CD4-positive, alpha-beta memory T cell (primary cell): Measurements from ENCODE around the gene FOXF2. TPM values are rescaled to one million over a fixed set of nuclear protein-coding genes. Genes with fewer than 3 reads are reported as not detected.

Experiments
- CTCF ChIA-PET: fragments of 350-600 bp; sonication (Branson Sonifier 250); formaldehyde crosslinking; loops from one replicate; lab custom pipeline; 2021; ENCODE audit warnings: inconsistent platforms; ENCODE audit not compliant: partially characterized antibody; lab: Charles Lee
- POLR2A ChIA-PET: fragments of 350-600 bp; sonication (Branson Sonifier 250); formaldehyde crosslinking; loops from one replicate; lab custom pipeline; 2021; ENCODE audit not compliant: partially characterized antibody; lab: Charles Lee
- DNase-seq, 5 donors: peaks; one replicate each; pipeline versions ENCODE4 v3.0.0 to v3.0.0-alpha.2; 2020 to 2022; ENCODE audit warnings: mixed read lengths in 1 of 5
- H3K27ac ChIP-seq: one replicate; pipeline ENCODE4 v1.7.0; 2013; ENCODE audit warnings: low read depth, low read length
- H3K27me3 ChIP-seq: 2 replicates; pipeline ENCODE4 v1.7.0; 2013; ENCODE audit warnings: mild to moderate bottlenecking, low read length, moderate library complexity; ENCODE audit not compliant: insufficient read depth
- H3K36me3 ChIP-seq: 2 replicates; pipeline ENCODE4 v1.7.0; 2013; ENCODE audit warnings: mild to moderate bottlenecking, low read length, moderate library complexity; ENCODE audit not compliant: insufficient read depth
- H3K4me1 ChIP-seq: 2 replicates; pipeline ENCODE4 v1.7.0; 2013; ENCODE audit warnings: mild to moderate bottlenecking, low read length, moderate library complexity; ENCODE audit not compliant: insufficient read depth
- H3K4me3 ChIP-seq, 2 donors: one replicate each; pipeline ENCODE4 v1.7.0; 2013; ENCODE audit warnings: low read length in 2 of 2, mild to moderate bottlenecking in 1 of 2
- H3K9me3 ChIP-seq, 2 donors: one replicate each; pipeline ENCODE4 v1.7.0; 2013; ENCODE audit warnings: low read length in 2 of 2, control low read depth in 1 of 2; ENCODE audit not compliant: control insufficient read depth in 1 of 2
- H3K27ac Mint-ChIP-seq, 7 donors: one replicate each; pipeline ENCODE4 v1.8.0; 2020 to 2021; ENCODE audit warnings: mixed read lengths in 7 of 7, mild to moderate bottlenecking in 6 of 7, inconsistent platforms in 3 of 7, moderate library complexity in 3 of 7
- H3K27me3 Mint-ChIP-seq, 2 donors: one replicate each; pipeline ENCODE4 v1.8.0; 2020 to 2021; ENCODE audit warnings: mixed read lengths in 2 of 2
- H3K36me3 Mint-ChIP-seq, 2 donors: one replicate each; pipeline ENCODE4 v1.8.0; 2020 to 2021; ENCODE audit warnings: mixed read lengths in 2 of 2, inconsistent platforms in 1 of 2, mild to moderate bottlenecking in 1 of 2
- H3K4me1 Mint-ChIP-seq, 4 donors: one replicate each; pipeline ENCODE4 v1.8.0; 2020 to 2021; ENCODE audit warnings: mixed read lengths in 4 of 4, mild to moderate bottlenecking in 1 of 4
- H3K4me3 Mint-ChIP-seq, 8 donors: one replicate each; pipeline ENCODE4 v1.8.0; 2020 to 2021; ENCODE audit warnings: mixed read lengths in 8 of 8, mild to moderate bottlenecking in 7 of 8, moderate library complexity in 6 of 8, inconsistent platforms in 3 of 8
- H3K9me3 Mint-ChIP-seq, 8 donors: one replicate each; pipeline ENCODE4 v1.8.0; 2020 to 2021; ENCODE audit warnings: mixed read lengths in 8 of 8, mild to moderate bottlenecking in 5 of 8, inconsistent platforms in 3 of 8, moderate library complexity in 1 of 8
- intact Hi-C: fragments of 100-400 bp; cut with micrococcal nuclease; formaldehyde crosslinking; loops from one replicate; pipeline ENCODE4 v1.15.1; 2023
- polyA plus RNA-seq, 2 donors: library from polyadenylated mRNA; unstranded; fragments of 300-500 nt; fragmentation: Illumina TruSeq; gene quantifications; one replicate each; pipeline ENCODE4 v1.2.3, GENCODE V29; 2021
- total RNA-seq, 2 experiments: library from RNA; stranded (reverse); gene quantifications; one replicate each; pipeline ENCODE4 v1.2.3, GENCODE V29; 2021

The FOXF2 gene
- total and polyA plus RNA-seq, 4 experiments from 2014 or later = not detected

DNA sequence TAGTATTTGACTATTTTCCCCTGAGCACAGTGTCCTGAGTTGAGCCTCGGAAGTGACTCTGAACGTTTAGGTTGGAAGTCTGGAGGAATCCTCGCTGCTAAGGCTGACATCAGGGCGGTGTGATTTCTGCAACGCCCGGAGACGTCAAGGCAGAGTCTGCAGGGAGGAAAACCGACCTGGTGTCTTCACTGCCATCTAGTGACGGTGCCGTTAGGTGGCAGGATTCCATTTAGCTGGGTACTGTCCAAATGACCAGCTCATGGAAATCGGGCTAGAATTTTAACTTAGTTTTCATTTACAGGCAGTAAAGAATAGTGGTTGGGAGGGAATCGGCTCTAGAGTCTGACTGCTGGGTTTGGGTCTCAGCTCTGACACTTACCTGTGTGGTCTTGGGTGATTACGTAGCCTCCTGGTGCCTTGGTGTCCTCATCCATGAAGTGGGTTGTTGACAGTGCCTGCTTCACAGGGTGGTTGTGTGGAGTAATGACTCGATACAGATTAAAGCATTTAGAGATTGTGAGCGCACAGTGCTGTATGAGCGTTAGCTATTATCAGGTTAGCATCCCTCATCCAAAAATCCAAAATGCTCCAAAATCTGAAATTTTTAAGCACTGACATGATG is 35.0 kb downstream of the FOXF2 start:
- Mint-ChIP-seq H3K4me1 (peaks cover 2 to 4% (median 4%) of the 10 kb centered on the region in 4 donors), H3K9me3 (peaks cover 4 to 17% (median 13%) of the 10 kb centered on the region in 8 donors), H3K27me3 (peaks cover 22 to 26% of the 10 kb centered on the region in 2 donors), H3K27ac (no peak overlapping the region), H3K4me3 (peak overlapping the region in 1 of 8 donors; percentile 38), H3K36me3 (no peaks in the 10 kb centered on the region)
- intact Hi-C loops = no loop called here
- Histone ChIP-seq H3K4me1 (peaks cover 4% of the 10 kb centered on the region), H3K9me3 (no peaks in the 10 kb centered on the region), H3K27ac (no peak overlapping the region), H3K4me3 (no peak overlapping the region), H3K36me3 (no peaks in the 10 kb centered on the region), H3K27me3 (no peaks in the 10 kb centered on the region)
- CTCF ChIA-PET = interaction anchor here (0.8 to 4.4 kb wide), 4 partner anchors 12 to 831 kb away, joined by 3 to 16 read pairs (median 9); no protein-coding TSS in a partner anchor
- POLR2A ChIA-PET = no interaction called here
- DNase-seq = no peak

DNA sequence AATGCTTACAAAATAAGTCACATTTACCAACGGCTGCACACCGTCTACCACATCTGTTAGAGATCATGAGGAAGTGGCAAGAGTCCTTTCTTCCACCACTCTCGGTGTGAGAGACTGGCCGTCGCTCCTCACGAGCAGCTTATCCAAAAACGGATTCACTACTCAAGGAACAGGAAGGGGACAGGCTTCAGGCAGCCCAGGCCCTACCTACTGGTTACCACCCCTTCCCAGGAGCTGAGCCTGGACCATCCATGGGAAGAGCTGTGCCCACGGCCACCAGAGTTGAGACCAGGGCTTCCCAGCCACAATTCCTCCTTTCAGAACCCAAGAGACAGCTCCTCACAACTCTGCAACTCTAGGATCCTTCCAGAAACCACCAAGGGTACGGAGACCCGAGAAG is 37.0 kb downstream of the FOXF2 start:
- Histone ChIP-seq H3K27ac (no peak overlapping the region), H3K36me3 (no peaks in the 10 kb centered on the region), H3K4me3 (no peak overlapping the region), H3K9me3 (no peaks in the 10 kb centered on the region), H3K4me1 (peaks cover 4% of the 10 kb centered on the region), H3K27me3 (no peaks in the 10 kb centered on the region)
- H3K4me3 Mint-ChIP-seq = no peak overlapping the region
- CTCF ChIA-PET = interaction anchor here (0.9 to 2.1 kb wide), 2 partner anchors 13 to 30 kb away, joined by 3 to 6 read pairs; no protein-coding TSS in a partner anchor
- no peaks in the 10 kb centered on the region for H3K36me3 Mint-ChIP-seq
- H3K27ac Mint-ChIP-seq = no peak overlapping the region
- H3K9me3 Mint-ChIP-seq = peaks cover 0 to 3% (median 0%) of the 10 kb centered on the region in 8 donors
- intact Hi-C loops = no loop called here
- POLR2A ChIA-PET = no interaction called here
- peaks cover 2 to 4% (median 4%) of the 10 kb centered on the region in 4 donors for H3K4me1 Mint-ChIP-seq
- no peak for DNase-seq
- H3K27me3 Mint-ChIP-seq = peaks cover 18 to 24% of the 10 kb centered on the region in 2 donors

DNA sequence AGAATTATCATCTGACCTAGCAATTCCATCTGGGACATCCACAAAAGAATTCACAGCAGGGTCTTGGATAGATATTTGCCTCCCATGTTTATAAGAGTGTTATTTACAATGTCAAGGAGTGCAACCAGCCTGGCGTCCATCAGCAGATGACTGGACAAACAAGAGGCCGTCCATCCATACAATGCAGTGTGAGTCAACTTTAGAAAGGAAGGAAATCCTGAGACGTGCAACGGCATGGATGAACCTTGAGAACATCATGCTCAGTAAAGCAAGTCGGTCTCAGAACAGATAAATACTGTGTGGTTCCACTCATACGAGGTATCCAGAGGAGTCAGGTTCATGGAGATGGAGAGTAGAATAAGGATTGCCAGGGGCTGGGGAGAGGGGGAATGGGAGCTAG is 46.4 kb downstream of the FOXF2 start:
- H3K27me3 ChIP-seq = no peaks in the 10 kb centered on the region
- Mint-ChIP-seq H3K27me3 (peaks cover 31 to 32% of the 10 kb centered on the region in 2 donors), H3K9me3 (peaks cover 0 to 2% (median 0%) of the 10 kb centered on the region in 8 donors), H3K4me3 (no peak overlapping the region), H3K27ac (no peak overlapping the region), H3K36me3 (no peaks in the 10 kb centered on the region), H3K4me1 (peaks cover 0 to 3% (median under 1%) of the 10 kb centered on the region in 4 donors)
- POLR2A ChIA-PET = no interaction called here
- H3K36me3 ChIP-seq = no peaks in the 10 kb centered on the region
- CTCF ChIA-PET = interaction anchor here (1.0 to 1.9 kb wide), 4 partner anchors 8 to 638 kb away, joined by 3 to 9 read pairs (median 6); no protein-coding TSS in a partner anchor
- intact Hi-C loops = loop anchor here (1.0 to 2.0 kb wide), 3 partner anchors 639 to 843 kb away; no protein-coding TSS in a partner anchor
- H3K27ac ChIP-seq = no peak overlapping the region
- no peaks in the 10 kb centered on the region for H3K4me1 ChIP-seq
- DNase-seq = no peak
- no peak overlapping the region for H3K4me3 ChIP-seq
- H3K9me3 ChIP-seq = no peaks in the 10 kb centered on the region

DNA sequence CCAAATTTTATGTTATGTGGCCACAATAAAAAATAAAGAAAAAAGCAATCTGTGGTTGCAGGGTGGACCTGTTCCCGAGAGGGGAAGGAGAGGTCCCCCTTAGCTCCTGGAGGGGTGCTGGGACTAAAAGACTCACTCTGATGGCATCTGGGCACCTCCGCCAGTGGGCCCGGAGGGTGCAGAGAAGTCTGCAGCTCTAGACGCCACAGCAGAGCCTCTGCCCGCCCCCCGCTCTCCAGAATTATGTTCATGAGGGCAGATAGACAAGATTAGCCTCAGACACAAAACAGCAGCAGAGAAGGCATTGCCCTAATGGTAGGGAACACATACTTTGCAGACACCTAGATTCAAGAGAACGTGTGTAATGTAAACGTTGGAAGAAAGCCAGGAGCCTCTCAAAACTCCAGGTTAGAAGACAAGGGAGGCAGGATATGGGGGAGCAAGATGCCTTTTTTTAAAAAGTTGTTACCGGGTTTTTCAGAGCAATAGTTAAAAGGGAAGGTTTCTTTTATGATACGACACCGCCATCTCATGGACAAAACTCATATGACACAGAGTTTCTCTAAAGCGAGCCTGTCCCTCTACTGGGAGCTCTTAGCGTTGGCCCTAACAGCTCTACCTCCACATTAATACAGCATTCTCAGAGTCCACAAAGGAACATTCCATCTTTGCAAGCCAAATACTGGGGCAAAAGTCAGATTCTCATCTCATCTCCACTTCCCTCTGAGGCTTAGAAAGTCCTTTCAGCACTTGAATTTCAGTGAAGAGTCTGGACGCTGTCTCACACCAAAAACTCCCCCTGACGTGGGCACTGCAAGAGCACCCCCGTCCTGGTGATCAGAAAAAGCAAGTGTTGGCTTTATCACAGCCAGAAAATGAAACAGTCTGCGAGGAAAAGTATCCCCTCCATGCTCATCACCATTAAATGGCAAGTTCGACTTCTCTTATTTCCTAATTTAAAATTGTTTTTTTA is 47.2 kb downstream of the FOXF2 start:
- Mint-ChIP-seq H3K9me3 (peaks cover 0 to 2% (median 0%) of the 10 kb centered on the region in 8 donors), H3K36me3 (no peaks in the 10 kb centered on the region), H3K27me3 (peaks cover 31 to 35% of the 10 kb centered on the region in 2 donors), H3K27ac (no peak overlapping the region), H3K4me3 (no peak overlapping the region), H3K4me1 (peaks cover 0 to 3% (median under 1%) of the 10 kb centered on the region in 4 donors)
- no peaks in the 10 kb centered on the region for H3K36me3 ChIP-seq
- H3K4me1 ChIP-seq = no peaks in the 10 kb centered on the region
- H3K27ac ChIP-seq = no peak overlapping the region
- intact Hi-C loops = loop anchor here (1.0 to 2.0 kb wide), 3 partner anchors 640 to 843 kb away; no protein-coding TSS in a partner anchor
- DNase-seq = peak; percentile 50 to 56 (median 52)
- ChIA-PET CTCF (interaction anchor here (0.9 to 1.9 kb wide), 8 partner anchors 9 to 844 kb away, joined by 3 to 9 read pairs (median 4); no protein-coding TSS in a partner anchor), POLR2A (no interaction called here)
- H3K4me3 ChIP-seq = no peak overlapping the region
- no peaks in the 10 kb centered on the region for H3K27me3 ChIP-seq
- no peaks in the 10 kb centered on the region for H3K9me3 ChIP-seq

DNA sequence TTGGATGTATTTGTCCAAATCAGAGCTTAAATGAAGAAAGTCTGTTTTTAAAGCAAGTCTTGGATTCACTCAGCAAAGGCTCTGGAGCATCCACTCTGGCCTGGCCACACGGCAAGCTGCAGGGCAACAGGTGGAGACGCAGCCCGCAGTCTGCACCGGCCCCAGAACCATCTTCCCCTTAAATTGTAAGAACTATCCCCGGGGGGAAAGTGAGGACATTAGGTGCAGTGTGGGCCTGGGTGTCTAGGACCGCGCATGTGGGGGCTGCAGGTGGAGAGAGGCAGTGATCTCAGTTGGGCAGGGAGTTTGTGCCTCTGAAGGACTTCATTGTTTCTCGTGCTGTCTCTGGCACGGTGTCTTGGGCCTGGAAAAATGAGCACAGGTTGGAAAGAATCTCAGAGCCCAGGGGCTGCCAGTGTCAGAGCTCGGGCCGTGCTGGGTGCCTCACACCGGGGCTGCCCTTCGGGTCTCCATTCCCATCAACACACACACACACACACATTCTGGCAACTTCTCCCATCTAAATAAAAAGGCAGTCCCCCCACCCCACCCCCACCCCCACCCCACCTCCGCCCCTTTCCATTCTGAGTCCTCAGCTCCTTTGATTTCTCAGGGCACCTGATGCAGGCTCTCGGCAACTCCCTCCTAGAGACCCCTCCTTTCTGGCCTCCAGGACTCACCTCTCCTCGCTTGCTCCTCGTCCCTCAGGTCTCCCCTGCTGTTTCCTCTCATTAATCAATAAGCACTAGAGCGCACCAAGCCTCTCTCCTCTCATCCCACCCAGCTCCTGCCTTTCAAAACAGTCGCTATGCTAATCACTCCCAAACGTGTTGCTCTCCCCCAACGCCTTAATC is 48.4 kb downstream of the FOXF2 start:
- intact Hi-C loops = loop anchor here (1.0 to 2.0 kb wide), 3 partner anchors 16 to 715 kb away; no protein-coding TSS in a partner anchor
- peaks cover 31 to 38% of the 10 kb centered on the region in 2 donors for H3K27me3 Mint-ChIP-seq

DNA sequence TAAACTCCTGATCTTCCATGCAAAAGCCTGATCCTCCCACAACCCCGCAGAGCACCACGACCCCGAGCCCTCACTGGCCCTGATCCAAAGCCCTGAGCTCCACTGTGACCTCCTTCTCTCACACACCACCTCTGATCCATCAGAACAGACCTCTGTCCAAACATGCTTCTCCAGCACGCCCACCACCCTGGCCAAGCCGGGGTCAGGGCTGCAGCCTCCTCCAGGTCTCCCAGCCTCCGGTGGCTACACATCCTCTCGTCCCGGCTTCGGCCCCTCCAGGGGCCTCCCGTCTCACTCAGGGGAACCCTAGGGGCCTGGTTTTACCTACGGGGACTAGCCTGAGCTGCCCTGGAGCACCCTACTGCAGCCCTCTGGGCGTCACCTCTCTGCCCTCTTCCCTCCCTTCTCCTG is 49.1 kb downstream of the FOXF2 start:
- H3K27ac Mint-ChIP-seq = no peak overlapping the region
- H3K27me3 ChIP-seq = no peaks in the 10 kb centered on the region
- no peak overlapping the region for H3K4me3 ChIP-seq
- peaks cover 0 to 3% (median under 1%) of the 10 kb centered on the region in 4 donors for H3K4me1 Mint-ChIP-seq
- no peaks in the 10 kb centered on the region for H3K4me1 ChIP-seq
- no peak overlapping the region for H3K4me3 Mint-ChIP-seq
- H3K27ac ChIP-seq = no peak overlapping the region
- DNase-seq = no peak
- ChIA-PET POLR2A (no interaction called here), CTCF (interaction anchor here (1.4 kb wide), 2 partner anchors 9 to 21 kb away, joined by 3 to 4 read pairs; no protein-coding TSS in a partner anchor)
- no peaks in the 10 kb centered on the region for H3K36me3 ChIP-seq
- H3K27me3 Mint-ChIP-seq = peaks cover 30 to 34% of the 10 kb centered on the region in 2 donors
- intact Hi-C loops = loop anchor here (1.0 kb wide), 1 partner anchor 15 kb away; no protein-coding TSS in a partner anchor
- H3K9me3 ChIP-seq = no peaks in the 10 kb centered on the region
- H3K36me3 Mint-ChIP-seq = no peaks in the 10 kb centered on the region
- peaks cover 0 to 2% (median 0%) of the 10 kb centered on the region in 8 donors for H3K9me3 Mint-ChIP-seq

More for the DNA sequence above, 48.4 kb downstream of the FOXF2 start:
- Mint-ChIP-seq H3K4me3 (no peak overlapping the region), H3K9me3 (peaks cover 0 to 2% (median 0%) of the 10 kb centered on the region in 8 donors), H3K36me3 (no peaks in the 10 kb centered on the region), H3K4me1 (peaks cover 0 to 3% (median under 1%) of the 10 kb centered on the region in 4 donors), H3K27ac (no peak overlapping the region)
- Histone ChIP-seq H3K4me3 (no peak overlapping the region), H3K27ac (no peak overlapping the region), H3K27me3 (no peaks in the 10 kb centered on the region), H3K4me1 (no peaks in the 10 kb centered on the region), H3K9me3 (no peaks in the 10 kb centered on the region), H3K36me3 (no peaks in the 10 kb centered on the region)
- no peak for DNase-seq
- ChIA-PET POLR2A (no interaction called here), CTCF (interaction anchor here (0.9 to 1.4 kb wide), 4 partner anchors 9 to 22 kb away, joined by 3 to 4 read pairs (median 4); no protein-coding TSS in a partner anchor)
